BJ (cell line): ENCODE data around the gene BRICD5. TPM values are rescaled to one million over a fixed set of nuclear protein-coding genes. Genes with fewer than 3 reads are reported as not detected.

Experiments used
- CTCF ChIA-PET: fragments of 350-600 bp; formaldehyde crosslinking; extraction: SDS; loops from one replicate; lab custom pipeline; 2021; ENCODE audit warnings: antibody characterized with exemption, inconsistent platforms; lab: Yijun Ruan, JAX
- POLR2A ChIA-PET: fragments of 300-600 bp; sonication (Branson Sonifier 250); formaldehyde crosslinking; extraction: SDS; loops from one replicate; lab custom pipeline; 2021; ENCODE audit warnings: antibody characterized with exemption; lab: Charles Lee
- DNase-seq: peaks from one replicate; pipeline ENCODE4 v3.0.0-alpha.2; 2011; ENCODE audit warnings: low read depth
- H3K27me3 ChIP-seq: 2 replicates; pipeline ENCODE4 v1.6.0; 2011; ENCODE audit warnings: low read length; ENCODE audit not compliant: control insufficient read depth, insufficient read depth
- H3K36me3 ChIP-seq: 2 replicates; pipeline ENCODE4 v1.5.1; 2011; ENCODE audit warnings: low read length; ENCODE audit not compliant: control insufficient read depth, insufficient read depth
- H3K4me3 ChIP-seq: 2 replicates; pipeline ENCODE4 v1.5.1; 2011; ENCODE audit warnings: low read depth, mild to moderate bottlenecking, control low read depth, low read length
- polyA plus RNA-seq: library from polyadenylated mRNA; depleted of rRNA; stranded (reverse); fragments of >200 nt; gene quantifications from 2 replicates; pipeline ENCODE4 v1.2.3, GENCODE V29; 2011
- TF ChIP-seq, protein P1 (sequence below): IDR thresholded peaks from 2 replicates; pipeline ENCODE4 v1.5.1; 2011; ENCODE audit warnings: low read depth, mild to moderate bottlenecking, control low read depth, inconsistent platforms, low read length, moderate library complexity; ENCODE audit not compliant: insufficient read depth

The BRICD5 gene
- polyA plus RNA-seq, 1 experiment, result 1.5 TPM

DNA sequence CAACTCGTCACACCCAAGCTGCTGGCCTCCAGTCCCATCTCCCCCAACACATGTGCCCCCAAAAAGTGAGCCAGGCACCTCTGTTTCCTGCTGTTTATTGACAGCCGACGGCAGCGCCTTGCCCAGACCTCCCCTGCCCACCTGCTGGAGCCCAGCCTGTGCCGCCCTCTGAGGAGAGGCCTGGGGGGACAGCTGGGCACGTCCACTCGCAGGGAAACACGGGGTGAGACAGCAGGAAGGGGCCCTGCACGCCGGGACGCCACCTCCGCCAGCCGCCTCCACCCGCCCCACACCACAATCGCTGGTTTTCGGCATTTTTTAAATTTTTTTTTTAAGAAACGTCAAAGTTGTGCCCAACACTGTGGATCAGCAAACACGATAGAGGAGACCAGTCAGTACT, 33.6 kb downstream of the BRICD5 start:
- TF ChIP-seq, protein P1, sequence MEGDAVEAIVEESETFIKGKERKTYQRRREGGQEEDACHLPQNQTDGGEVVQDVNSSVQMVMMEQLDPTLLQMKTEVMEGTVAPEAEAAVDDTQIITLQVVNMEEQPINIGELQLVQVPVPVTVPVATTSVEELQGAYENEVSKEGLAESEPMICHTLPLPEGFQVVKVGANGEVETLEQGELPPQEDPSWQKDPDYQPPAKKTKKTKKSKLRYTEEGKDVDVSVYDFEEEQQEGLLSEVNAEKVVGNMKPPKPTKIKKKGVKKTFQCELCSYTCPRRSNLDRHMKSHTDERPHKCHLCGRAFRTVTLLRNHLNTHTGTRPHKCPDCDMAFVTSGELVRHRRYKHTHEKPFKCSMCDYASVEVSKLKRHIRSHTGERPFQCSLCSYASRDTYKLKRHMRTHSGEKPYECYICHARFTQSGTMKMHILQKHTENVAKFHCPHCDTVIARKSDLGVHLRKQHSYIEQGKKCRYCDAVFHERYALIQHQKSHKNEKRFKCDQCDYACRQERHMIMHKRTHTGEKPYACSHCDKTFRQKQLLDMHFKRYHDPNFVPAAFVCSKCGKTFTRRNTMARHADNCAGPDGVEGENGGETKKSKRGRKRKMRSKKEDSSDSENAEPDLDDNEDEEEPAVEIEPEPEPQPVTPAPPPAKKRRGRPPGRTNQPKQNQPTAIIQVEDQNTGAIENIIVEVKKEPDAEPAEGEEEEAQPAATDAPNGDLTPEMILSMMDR, result no peak
- ChIA-PET CTCF (no interaction called here), POLR2A (no interaction called here)
- peaks cover 28% of the 10 kb centered on the region for H3K36me3 ChIP-seq
- no peak overlapping the region for H3K4me3 ChIP-seq
- H3K27me3 ChIP-seq, result no peaks in the 10 kb centered on the region
- DNase-seq, result no peak

DNA sequence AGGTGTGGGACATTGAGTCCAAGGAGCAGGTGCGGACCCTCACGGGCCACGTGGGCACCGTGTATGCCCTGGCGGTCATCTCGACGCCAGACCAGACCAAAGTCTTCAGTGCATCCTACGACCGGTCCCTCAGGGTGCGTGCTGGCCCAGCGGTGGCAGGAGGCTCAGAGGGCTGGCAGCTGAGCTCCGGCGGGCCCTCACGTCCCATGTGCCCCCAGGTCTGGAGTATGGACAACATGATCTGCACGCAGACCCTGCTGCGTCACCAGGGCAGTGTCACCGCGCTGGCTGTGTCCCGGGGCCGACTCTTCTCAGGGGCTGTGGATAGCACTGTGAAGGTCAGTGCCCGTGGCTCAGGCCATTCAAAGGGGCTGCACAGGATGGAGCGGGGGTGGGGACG, 34.6 kb downstream of the BRICD5 start:
- CTCF ChIA-PET, result no interaction called here
- Histone ChIP-seq H3K4me3 (no peak overlapping the region), H3K36me3 (peaks cover 35% of the 10 kb centered on the region), H3K27me3 (no peaks in the 10 kb centered on the region)
- TF ChIP-seq, protein P1, result no peak
- POLR2A ChIA-PET, result no interaction called here
- DNase-seq, result no peak

DNA sequence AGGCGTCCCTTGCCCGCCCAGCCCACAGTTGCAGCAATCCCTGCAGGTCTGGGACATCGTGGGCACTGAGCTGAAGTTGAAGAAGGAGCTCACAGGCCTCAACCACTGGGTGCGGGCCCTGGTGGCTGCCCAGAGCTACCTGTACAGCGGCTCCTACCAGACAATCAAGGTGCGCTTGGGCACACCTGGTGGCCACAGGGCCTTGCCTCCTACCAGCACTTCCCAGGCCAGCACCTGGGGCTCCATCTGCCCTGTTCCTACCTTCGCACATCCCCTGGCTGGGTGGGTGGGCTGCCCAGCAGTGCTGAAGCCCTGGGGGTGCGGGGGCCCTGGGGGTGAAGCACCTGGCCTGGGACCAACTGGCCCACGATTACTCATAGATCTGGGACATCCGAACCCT, 35.2 kb downstream of the BRICD5 start:
- Histone ChIP-seq H3K36me3 (peaks cover 37% of the 10 kb centered on the region), H3K4me3 (no peak overlapping the region), H3K27me3 (no peaks in the 10 kb centered on the region)
- POLR2A ChIA-PET, result no interaction called here
- CTCF ChIA-PET, result no interaction called here
- DNase-seq, result no peak
- TF ChIP-seq, protein P1, result no peak

DNA sequence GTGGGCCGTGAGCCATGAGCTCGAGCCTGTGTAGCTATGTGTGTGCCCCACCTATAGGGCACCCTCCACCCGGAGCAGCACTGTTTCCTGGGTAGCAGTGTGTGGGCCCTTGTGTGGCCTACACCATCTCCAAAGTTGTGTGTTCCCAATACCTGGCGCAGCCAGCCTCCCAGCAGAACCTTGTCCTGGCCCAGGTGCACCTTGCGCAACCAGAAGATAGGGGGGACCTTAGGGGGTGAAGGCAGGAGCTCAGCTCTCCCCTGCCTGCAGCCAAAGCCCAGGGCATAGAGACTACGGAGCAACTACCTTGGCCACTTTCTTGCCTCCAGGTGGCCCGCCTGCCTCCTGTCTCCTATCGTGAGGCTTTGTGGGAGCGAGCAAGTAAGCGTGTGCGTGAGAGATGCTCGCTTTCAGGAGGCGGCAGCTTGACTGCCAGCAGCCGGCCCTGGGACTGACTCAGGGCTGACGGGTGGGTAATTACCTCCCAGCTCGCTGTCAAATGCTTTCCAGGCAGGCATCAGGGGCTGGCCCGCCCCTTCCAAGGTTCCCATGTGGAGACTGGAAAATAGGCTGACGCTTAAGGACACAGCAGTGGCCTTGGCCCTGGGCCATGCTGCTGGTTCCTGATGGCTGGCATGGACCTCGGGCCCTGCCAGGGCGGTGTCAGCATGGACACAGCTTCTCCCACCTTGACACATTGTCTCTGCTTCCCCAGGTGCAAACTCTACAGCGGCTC, 36.1 kb downstream of the BRICD5 start:
- Histone ChIP-seq H3K4me3 (no peak overlapping the region), H3K36me3 (peaks cover 37% of the 10 kb centered on the region), H3K27me3 (no peaks in the 10 kb centered on the region)
- CTCF ChIA-PET, result no interaction called here
- POLR2A ChIA-PET, result interaction anchor here (1.0 kb wide), 1 partner anchor 19 kb away, joined by 9 read pairs; the partner anchor contains the start of gene TRAF7
- no peak for DNase-seq
- TF ChIP-seq, protein P1, result no peak

DNA sequence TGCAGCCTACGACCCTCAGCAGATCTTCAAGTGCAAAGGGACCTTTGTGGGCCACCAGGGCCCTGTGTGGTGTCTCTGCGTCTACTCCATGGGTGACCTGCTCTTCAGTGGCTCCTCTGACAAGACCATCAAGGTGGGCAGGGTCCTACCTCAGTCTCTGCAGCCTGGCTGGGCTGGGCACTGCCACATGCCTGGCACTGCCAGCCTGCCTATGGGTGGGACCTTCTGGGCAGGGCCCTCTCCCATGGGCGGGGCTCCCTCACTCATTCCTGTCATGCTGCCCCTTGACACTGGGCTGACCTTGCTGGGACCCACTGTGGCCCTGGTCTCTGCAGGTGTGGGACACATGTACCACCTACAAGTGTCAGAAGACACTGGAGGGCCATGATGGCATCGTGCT, 36.7 kb downstream of the BRICD5 start:
- Histone ChIP-seq H3K4me3 (no peak overlapping the region), H3K36me3 (peaks cover 37% of the 10 kb centered on the region), H3K27me3 (no peaks in the 10 kb centered on the region)
- DNase-seq, result no peak
- TF ChIP-seq, protein P1, result no peak
- POLR2A ChIA-PET, result interaction anchor here (1.0 kb wide), 1 partner anchor 18 kb away, joined by 9 read pairs; the partner anchor contains the start of gene TRAF7
- CTCF ChIA-PET, result no interaction called here
